ENCODE results near the gene CHRNA9. TPM values are rescaled to one million over a fixed set of nuclear protein-coding genes. Genes with fewer than 3 reads are reported as not detected.

Gene CHRNA9
- total and polyA plus RNA-seq, 2 donors (not counting 1 experiment from before 2014, with no cell fraction given): 0.07 TPM; not detected in 1

DNA sequence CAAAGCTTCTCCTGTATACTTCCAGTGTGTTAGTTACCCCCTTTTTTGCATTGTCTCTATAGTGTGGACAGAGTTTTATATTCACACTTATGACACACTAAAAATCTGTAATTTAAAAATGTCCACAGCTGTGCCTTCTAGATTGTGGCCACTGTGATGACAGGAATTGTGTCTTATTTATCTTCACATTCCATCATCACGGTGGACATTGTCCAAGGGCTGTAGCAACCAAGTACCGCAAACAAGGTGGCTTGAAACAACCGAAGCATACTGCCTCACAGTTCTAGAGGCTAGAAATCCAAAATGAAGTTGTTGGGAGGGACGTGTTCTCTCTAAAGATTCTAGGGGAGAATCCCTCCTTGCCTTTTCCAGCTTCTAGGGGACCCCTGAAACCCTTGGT lies 32.3 kb downstream of the CHRNA9 start:
- H2AFZ ChIP-seq (ENCODE audit: insufficient read depth, low read depth, low read length, poor library complexity, severe bottlenecking): no peak overlapping the region
- no peak overlapping the region for H3K4me2 ChIP-seq (replicated peaks; ENCODE audit: low read depth, low read length, poor library complexity, severe bottlenecking)
- Mint-ChIP-seq H3K27me3 (no peaks in the 10 kb centered on the region), H3K9me3 (ENCODE audit: insufficient read depth) (no peaks in the 10 kb centered on the region), H3K27ac (no peak overlapping the region), H3K4me3 (no peak overlapping the region), H3K4me1 (peaks cover 3% of the 10 kb centered on the region)
- TF ChIP-seq, protein P1, sequence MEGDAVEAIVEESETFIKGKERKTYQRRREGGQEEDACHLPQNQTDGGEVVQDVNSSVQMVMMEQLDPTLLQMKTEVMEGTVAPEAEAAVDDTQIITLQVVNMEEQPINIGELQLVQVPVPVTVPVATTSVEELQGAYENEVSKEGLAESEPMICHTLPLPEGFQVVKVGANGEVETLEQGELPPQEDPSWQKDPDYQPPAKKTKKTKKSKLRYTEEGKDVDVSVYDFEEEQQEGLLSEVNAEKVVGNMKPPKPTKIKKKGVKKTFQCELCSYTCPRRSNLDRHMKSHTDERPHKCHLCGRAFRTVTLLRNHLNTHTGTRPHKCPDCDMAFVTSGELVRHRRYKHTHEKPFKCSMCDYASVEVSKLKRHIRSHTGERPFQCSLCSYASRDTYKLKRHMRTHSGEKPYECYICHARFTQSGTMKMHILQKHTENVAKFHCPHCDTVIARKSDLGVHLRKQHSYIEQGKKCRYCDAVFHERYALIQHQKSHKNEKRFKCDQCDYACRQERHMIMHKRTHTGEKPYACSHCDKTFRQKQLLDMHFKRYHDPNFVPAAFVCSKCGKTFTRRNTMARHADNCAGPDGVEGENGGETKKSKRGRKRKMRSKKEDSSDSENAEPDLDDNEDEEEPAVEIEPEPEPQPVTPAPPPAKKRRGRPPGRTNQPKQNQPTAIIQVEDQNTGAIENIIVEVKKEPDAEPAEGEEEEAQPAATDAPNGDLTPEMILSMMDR (IDR thresholded peaks at IDR 0.05): no peak
- ChIA-PET CTCF (no interaction called here), POLR2A (no interaction called here)
- intact Hi-C loops (cut with micrococcal nuclease): no loop called here
- H4K20me1 ChIP-seq (ENCODE audit: control insufficient read depth, insufficient read depth, low read length, poor library complexity, severe bottlenecking): no peaks in the 10 kb centered on the region
- H3K27me3 ChIP-seq (replicated peaks in 1 of 4; ENCODE audit: control extremely low read depth in 1 of 4, control insufficient read depth in 3 of 4, insufficient read depth in 4 of 4, low read length in 3 of 4): no peaks in the 10 kb centered on the region
- no peaks in the 10 kb centered on the region for H3K9me3 ChIP-seq (ENCODE audit: control extremely low read depth in 1 of 3, control insufficient read depth in 2 of 3, insufficient read depth in 1 of 3, low read length in 2 of 3)
- H3K4me1 ChIP-seq (ENCODE audit: control insufficient read depth in 2 of 2, insufficient read depth in 2 of 2, low read length in 2 of 2): peaks cover 0 to 5% of the 10 kb centered on the region in 2 donors
- no peak overlapping the region for H3K4me3 ChIP-seq (ENCODE audit: control extremely low read depth in 1 of 5, extremely low read depth in 1 of 5, insufficient read depth in 1 of 5, low read depth in 2 of 5, low read length in 4 of 5)
- H3K36me3 ChIP-seq (replicated peaks in 1 of 2; ENCODE audit: control extremely low read depth in 1 of 2, control insufficient read depth in 1 of 2, extremely low read depth in 1 of 2, insufficient read depth in 2 of 2, low read length in 1 of 2): no peaks in the 10 kb centered on the region
- no peak overlapping the region for H3K27ac ChIP-seq (ENCODE audit: low read length in 2 of 2)
- H3K79me2 ChIP-seq (ENCODE audit: control insufficient read depth, insufficient read depth, low read length): no peaks in the 10 kb centered on the region
- no peak overlapping the region for H3K9ac ChIP-seq (ENCODE audit: low read length)
- DNase-seq (no peak), ATAC-seq (ENCODE audit: low read depth) (no peak)
- WGBS (ENCODE audit: insufficient coverage): 57% methylated on average over 1 of the region's 4 CpGs

DNA sequence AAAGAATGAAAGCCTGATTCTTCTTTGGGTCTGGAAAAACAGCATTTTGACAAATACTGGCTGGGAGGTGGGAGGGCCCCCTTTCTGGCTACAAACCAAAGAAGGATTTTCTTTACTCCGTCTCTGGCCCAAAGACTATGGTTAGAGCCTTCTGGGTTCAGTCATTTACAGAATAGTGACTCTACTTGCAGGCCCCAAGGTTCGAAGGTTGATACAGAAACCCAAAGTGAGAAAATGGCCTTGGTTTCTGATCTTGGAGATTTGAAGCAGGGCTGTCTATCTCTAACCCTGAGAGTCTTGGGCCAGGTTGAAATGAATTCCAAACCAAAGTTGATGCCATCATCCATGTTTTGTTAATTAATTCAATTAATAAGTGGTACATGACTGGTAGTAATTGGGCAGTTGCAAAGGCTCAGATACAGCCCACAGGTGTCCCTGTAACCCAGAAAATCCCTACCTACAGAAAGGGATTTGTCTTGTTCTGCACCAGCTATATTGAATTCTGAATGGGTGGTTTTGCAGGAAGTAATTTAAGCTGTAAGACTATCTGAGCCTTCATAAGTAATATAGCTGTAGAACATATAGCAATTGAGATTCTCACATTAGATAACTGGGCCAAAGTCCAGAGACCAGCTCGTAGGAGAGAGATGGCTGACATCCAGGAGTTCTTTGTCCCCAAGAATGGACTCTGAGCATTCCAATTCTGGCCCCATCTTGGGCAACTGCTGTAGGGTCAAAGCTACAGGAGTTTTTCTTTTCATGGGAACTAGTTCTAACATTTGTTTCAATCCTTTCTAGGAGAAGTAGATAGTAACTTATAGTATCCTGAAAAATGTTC lies 34.5 kb downstream of the CHRNA9 start:
- Mint-ChIP-seq H3K27me3 (no peaks in the 10 kb centered on the region), H3K9me3 (ENCODE audit: insufficient read depth) (no peaks in the 10 kb centered on the region), H3K4me3 (no peak overlapping the region), H3K27ac (no peak overlapping the region), H3K4me1 (peaks cover 3% of the 10 kb centered on the region)
- ChIA-PET POLR2A (no interaction called here), CTCF (interaction anchor here (0.6 kb wide), 1 partner anchor 107 kb away, joined by 3 read pairs; no protein-coding TSS in a partner anchor)
- no peak overlapping the region for H2AFZ ChIP-seq (ENCODE audit: insufficient read depth, low read depth, low read length, poor library complexity, severe bottlenecking)
- H3K36me3 ChIP-seq (replicated peaks in 1 of 2; ENCODE audit: control extremely low read depth in 1 of 2, control insufficient read depth in 1 of 2, extremely low read depth in 1 of 2, insufficient read depth in 2 of 2, low read length in 1 of 2): no peaks in the 10 kb centered on the region
- H3K4me2 ChIP-seq (replicated peaks; ENCODE audit: low read depth, low read length, poor library complexity, severe bottlenecking): no peak overlapping the region
- ATAC-seq (ENCODE audit: low read depth) (no peak), DNase-seq (no peak)
- intact Hi-C loops (cut with micrococcal nuclease): no loop called here
- H4K20me1 ChIP-seq (ENCODE audit: control insufficient read depth, insufficient read depth, low read length, poor library complexity, severe bottlenecking): no peaks in the 10 kb centered on the region
- no peaks in the 10 kb centered on the region for H3K79me2 ChIP-seq (ENCODE audit: control insufficient read depth, insufficient read depth, low read length)
- no peak overlapping the region for H3K4me3 ChIP-seq (ENCODE audit: control extremely low read depth in 1 of 5, extremely low read depth in 1 of 5, insufficient read depth in 1 of 5, low read depth in 2 of 5, low read length in 4 of 5)
- no peak overlapping the region for H3K9ac ChIP-seq (ENCODE audit: low read length)
- H3K27me3 ChIP-seq (replicated peaks in 1 of 4; ENCODE audit: control extremely low read depth in 1 of 4, control insufficient read depth in 3 of 4, insufficient read depth in 4 of 4, low read length in 3 of 4): no peaks in the 10 kb centered on the region
- peaks cover 0 to 5% of the 10 kb centered on the region in 2 donors for H3K4me1 ChIP-seq (ENCODE audit: control insufficient read depth in 2 of 2, insufficient read depth in 2 of 2, low read length in 2 of 2)
- H3K27ac ChIP-seq (ENCODE audit: low read length in 2 of 2): no peak overlapping the region
- WGBS (ENCODE audit: insufficient coverage): 93% methylated on average over 1 of the region's 3 CpGs
- no peaks in the 10 kb centered on the region for H3K9me3 ChIP-seq (ENCODE audit: control extremely low read depth in 1 of 3, control insufficient read depth in 2 of 3, insufficient read depth in 1 of 3, low read length in 2 of 3)
- TF ChIP-seq EZH2 (IDR thresholded peaks at IDR 0.05; ENCODE audit: borderline replicate concordance, insufficient read depth, low read depth, low read length, poor library complexity, severe bottlenecking): no peak
- TF ChIP-seq, protein P1 (IDR thresholded peaks at IDR 0.05): no peak
